A549 (cell line): Measurements from ENCODE around the gene SMU1.

Experiments
- BCL3 ChIP-seq: fragments of >200 bp; sonication (Bioruptor Twin); formaldehyde crosslinking; IDR thresholded peaks from 3 replicates; pipeline ENCODE4 v1.6.1; 2016
- CHD2 ChIP-seq: fragments of 150-350 bp; IDR thresholded peaks from 2 replicates; pipeline ENCODE4 v1.6.1; 2014; ENCODE audit warnings: low read length; ENCODE audit not compliant: partially characterized antibody
- CTCF ChIP-seq: fragments of >200 bp; sonication (Bioruptor Twin); formaldehyde crosslinking; IDR thresholded peaks from 3 replicates; pipeline ENCODE4 v1.5.1; 2016
- EP300 ChIP-seq, 2 experiments: fragments of >200 bp; sonication (Bioruptor Twin); formaldehyde crosslinking; IDR thresholded peaks; 2 replicates in 1 of 2; 3 replicates in 1 of 2; pipeline ENCODE4 v1.6.1; 2016 to 2017
- GATA3 ChIP-seq: IDR thresholded peaks from 2 replicates; pipeline ENCODE4 v1.6.1; 2012; ENCODE audit warnings: borderline replicate concordance
- JUNB ChIP-seq: fragments of >200 bp; sonication (Bioruptor Twin); formaldehyde crosslinking; IDR thresholded peaks from 2 replicates; pipeline ENCODE4 v1.6.1; 2016
- MAX ChIP-seq: IDR thresholded peaks from 2 replicates; pipeline ENCODE4 v1.6.1; 2012
- POLR2A ChIP-seq: IDR thresholded peaks from 2 replicates; pipeline ENCODE4 v1.6.1; 2012; ENCODE audit warnings: mild to moderate bottlenecking, low read length
- RAD21 ChIP-seq, 2 experiments: fragments of >200 bp in 1 of 2; sonication (Bioruptor Twin) in 1 of 2; formaldehyde crosslinking in 1 of 2; IDR thresholded peaks in 1 of 2; conservative IDR thresholded peaks in 1 of 2; 2 replicates in 1 of 2; 3 replicates in 1 of 2; pipeline ENCODE4 v1.6.1; 2012 to 2018; ENCODE audit warnings: inconsistent platforms in 1 of 2
- RNF2 ChIP-seq: fragments of 200-600 bp; sonication (generic); IDR thresholded peaks from 2 replicates; pipeline ENCODE4 v1.6.1; 2016; ENCODE audit warnings: low read depth, mild to moderate bottlenecking, antibody characterized with exemption, moderate library complexity, borderline replicate concordance
- SMC3 ChIP-seq: fragments of >200 bp; sonication (Bioruptor Twin); formaldehyde crosslinking; IDR thresholded peaks from 3 replicates; pipeline ENCODE4 v1.6.1; 2018; ENCODE audit warnings: inconsistent platforms
- SREBF2 ChIP-seq: fragments of 450-650 bp; IDR thresholded peaks from 2 replicates; pipeline ENCODE4 v1.6.1; 2014; ENCODE audit warnings: mild to moderate bottlenecking, moderate library complexity

- TF ChIP-seq CTCF (no peak), RNF2 (no peak), EP300 (IDR thresholded peaks at IDR 0.05) (no peak), SMC3 (no peak), JUNB (no peak), CHD2 (no peak), SREBF2 (no peak), RAD21 (conservative IDR thresholded peaks at IDR 0.05 in 1 of 2, IDR thresholded peaks at IDR 0.05 in 1 of 2) (no peak), POLR2A (no peak), GATA3 (no peak), MAX (no peak), BCL3 (no peak)
Measured at GRCh38 chr9:33032292-33032691, 44.2 kb downstream of the SMU1 start.
